Panc1 (cell line): ENCODE results near the gene SLC25A34. TPM values are rescaled to one million over a fixed set of nuclear protein-coding genes. Genes with fewer than 3 reads are reported as not detected.

Experiments
- ATAC-seq: fragments of 200-7000 bp; cut with Tn5 transposase; 2 replicates; pipeline ENCODE4 v1.9.1; 2020; ENCODE audit warnings: mild to moderate bottlenecking, moderate library complexity
- BruUV-seq: library from RNA; stranded (reverse); fragments of 400-500 nt; replicated peaks from 2 replicates; lab custom pipeline; 2021; lab: Mats Ljungman, UMichigan
- CTCF ChIA-PET: fragments of 300-600 bp; sonication (Branson Sonifier 250); formaldehyde crosslinking; loops from one replicate; lab custom pipeline; 2022; ENCODE audit warnings: antibody characterized with exemption; lab: Charles Lee
- POLR2A ChIA-PET: fragments of 300-600 bp; sonication (Branson Sonifier 250); formaldehyde crosslinking; loops from one replicate; lab custom pipeline; 2022; ENCODE audit warnings: antibody characterized with exemption; lab: Charles Lee
- DNase-seq: peaks from one replicate; pipeline ENCODE4 v3.0.0-alpha.2; 2010; ENCODE audit warnings: low read depth, low spot score
- H3K27ac ChIP-seq: 2 replicates; pipeline ENCODE4 v1.5.1; 2011; ENCODE audit warnings: mild to moderate bottlenecking, low read length, inconsistent platforms
- H3K27me3 ChIP-seq: fragments of 200-500 bp; sonication (Bioruptor generic); 2 replicates; pipeline ENCODE4 v1.6.0; 2014; ENCODE audit warnings: low read length, inconsistent platforms; ENCODE audit not compliant: control insufficient read depth, insufficient read depth
- H3K36me3 ChIP-seq: fragments of 200-500 bp; sonication (Bioruptor generic); 2 replicates; pipeline ENCODE4 v1.5.1; 2014; ENCODE audit warnings: inconsistent platforms, mild to moderate bottlenecking, low read length, moderate library complexity; ENCODE audit not compliant: control insufficient read depth, insufficient read depth
- H3K4me1 ChIP-seq: 2 replicates; pipeline ENCODE4 v1.5.1; 2011; ENCODE audit warnings: inconsistent platforms, mild to moderate bottlenecking, low read length, moderate library complexity; ENCODE audit not compliant: control insufficient read depth, insufficient read depth
- H3K4me3 ChIP-seq, 2 experiments: 2 replicates each; pipeline ENCODE4 v1.5.1; 2011 to 2012; ENCODE audit warnings: low read depth in 2 of 2, low read length in 2 of 2, mild to moderate bottlenecking in 2 of 2, inconsistent platforms in 1 of 2, moderate library complexity in 1 of 2
- H3K9me3 ChIP-seq: fragments of 200-500 bp; sonication (Bioruptor generic); 2 replicates; pipeline ENCODE4 v1.5.1; 2014; ENCODE audit warnings: low read depth, mild to moderate bottlenecking, inconsistent platforms, low read length, moderate library complexity; ENCODE audit not compliant: control insufficient read depth, insufficient read depth
- POLR2AphosphoS5 ChIP-seq: IDR thresholded peaks from 2 replicates; pipeline ENCODE4 v1.6.1; 2012; ENCODE audit warnings: mild to moderate bottlenecking, low read depth, low read length, moderate library complexity
- SIN3A ChIP-seq: IDR thresholded peaks from 2 replicates; pipeline ENCODE4 v1.6.1; 2012; ENCODE audit warnings: low read depth, mild to moderate bottlenecking, low read length, moderate library complexity, borderline replicate concordance; ENCODE audit not compliant: insufficient read depth
- TCF7L2 ChIP-seq: IDR thresholded peaks from 2 replicates; pipeline ENCODE4 v1.6.1; 2011; ENCODE audit warnings: mild to moderate bottlenecking, low read depth, low read length, inconsistent platforms
- in situ Hi-C: cut with HindIII; loops from 2 replicates; pipeline ENCODE4 v1.10.0; 2016; ENCODE audit warnings: low sequenced_read_pairs, low pct_unique_long_range_greater_than_20kb
- intact Hi-C: fragments of 100-400 bp; cut with micrococcal nuclease; formaldehyde crosslinking; loops from one replicate; pipeline ENCODE4 v1.10.0; 2022; ENCODE audit not compliant: unreplicated experiment
- total RNA-seq: library from RNA; stranded (reverse); gene quantifications from one replicate; pipeline ENCODE4 v1.2.1, GENCODE V29; 2021; ENCODE audit not compliant: unreplicated experiment
- TF ChIP-seq, protein P1 (sequence below), 2 experiments: IDR thresholded peaks; 2 replicates each; pipeline ENCODE4 v1.6.1; 2011 to 2012; ENCODE audit warnings: low read depth in 2 of 2, control low read depth in 1 of 2, low read length in 1 of 2, mild to moderate bottlenecking in 1 of 2, moderate library complexity in 1 of 2; ENCODE audit not compliant: insufficient read depth in 1 of 2
- TF ChIP-seq, protein P2 (sequence below): fragments of 450-650 bp; IDR thresholded peaks from 2 replicates; pipeline ENCODE4 v1.5.1; 2017; ENCODE audit warnings: mild to moderate bottlenecking

SLC25A34 gene
- total RNA-seq, 1 experiment from 2014 or later, result 0.64 TPM

DNA sequence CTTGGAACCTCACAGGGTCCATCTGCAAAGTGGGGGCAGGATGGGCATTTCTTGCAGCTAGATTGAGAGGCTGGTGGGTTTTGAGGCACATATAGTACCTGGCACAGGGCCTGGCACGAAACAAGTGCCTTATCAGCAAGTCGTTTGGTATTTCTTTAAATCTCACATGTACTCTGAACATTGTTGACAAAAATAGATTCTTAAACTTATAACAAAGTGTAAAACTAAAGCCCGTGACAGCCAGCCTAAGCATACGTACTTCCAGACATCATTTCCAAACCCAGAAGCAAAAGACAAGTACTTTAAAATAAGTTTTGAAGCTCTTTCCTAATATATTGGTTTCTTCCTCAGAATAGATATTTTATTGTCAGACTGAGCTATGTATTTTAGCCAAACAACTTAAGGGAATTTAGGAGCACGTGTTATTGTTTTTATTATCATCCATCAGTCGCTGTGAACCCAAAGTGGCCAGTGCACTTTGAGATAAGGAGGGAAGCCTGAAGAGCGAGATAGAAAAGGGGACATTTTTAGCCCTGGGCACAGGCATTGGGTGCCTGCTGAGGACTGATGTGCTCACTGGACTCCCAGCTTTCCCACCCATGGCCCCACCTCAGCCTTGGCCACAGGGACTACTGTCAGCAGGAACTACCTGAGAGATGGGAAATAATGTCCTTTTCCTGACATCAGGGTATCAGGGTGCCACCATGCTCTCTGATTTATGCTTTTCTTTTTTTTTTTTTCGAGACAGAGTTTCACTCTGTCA lies 25.5 kb downstream of the SLC25A34 start:
- Histone ChIP-seq H3K27ac (no peak overlapping the region), H3K36me3 (no peaks in the 10 kb centered on the region), H3K9me3 (no peaks in the 10 kb centered on the region), H3K4me1 (peaks cover 23% of the 10 kb centered on the region), H3K27me3 (no peaks in the 10 kb centered on the region), H3K4me3 (no peak overlapping the region)
- DNase-seq (no peak), ATAC-seq (no peak)
- POLR2A ChIA-PET, result no interaction called here
- no peak for TF ChIP-seq POLR2AphosphoS5
- TF ChIP-seq, protein P1, sequence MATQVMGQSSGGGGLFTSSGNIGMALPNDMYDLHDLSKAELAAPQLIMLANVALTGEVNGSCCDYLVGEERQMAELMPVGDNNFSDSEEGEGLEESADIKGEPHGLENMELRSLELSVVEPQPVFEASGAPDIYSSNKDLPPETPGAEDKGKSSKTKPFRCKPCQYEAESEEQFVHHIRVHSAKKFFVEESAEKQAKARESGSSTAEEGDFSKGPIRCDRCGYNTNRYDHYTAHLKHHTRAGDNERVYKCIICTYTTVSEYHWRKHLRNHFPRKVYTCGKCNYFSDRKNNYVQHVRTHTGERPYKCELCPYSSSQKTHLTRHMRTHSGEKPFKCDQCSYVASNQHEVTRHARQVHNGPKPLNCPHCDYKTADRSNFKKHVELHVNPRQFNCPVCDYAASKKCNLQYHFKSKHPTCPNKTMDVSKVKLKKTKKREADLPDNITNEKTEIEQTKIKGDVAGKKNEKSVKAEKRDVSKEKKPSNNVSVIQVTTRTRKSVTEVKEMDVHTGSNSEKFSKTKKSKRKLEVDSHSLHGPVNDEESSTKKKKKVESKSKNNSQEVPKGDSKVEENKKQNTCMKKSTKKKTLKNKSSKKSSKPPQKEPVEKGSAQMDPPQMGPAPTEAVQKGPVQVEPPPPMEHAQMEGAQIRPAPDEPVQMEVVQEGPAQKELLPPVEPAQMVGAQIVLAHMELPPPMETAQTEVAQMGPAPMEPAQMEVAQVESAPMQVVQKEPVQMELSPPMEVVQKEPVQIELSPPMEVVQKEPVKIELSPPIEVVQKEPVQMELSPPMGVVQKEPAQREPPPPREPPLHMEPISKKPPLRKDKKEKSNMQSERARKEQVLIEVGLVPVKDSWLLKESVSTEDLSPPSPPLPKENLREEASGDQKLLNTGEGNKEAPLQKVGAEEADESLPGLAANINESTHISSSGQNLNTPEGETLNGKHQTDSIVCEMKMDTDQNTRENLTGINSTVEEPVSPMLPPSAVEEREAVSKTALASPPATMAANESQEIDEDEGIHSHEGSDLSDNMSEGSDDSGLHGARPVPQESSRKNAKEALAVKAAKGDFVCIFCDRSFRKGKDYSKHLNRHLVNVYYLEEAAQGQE (IDR thresholded peaks at IDR 0.05; ENCODE audit: insufficient read depth in 1 of 2, low read depth in 2 of 2, low read length in 1 of 2), result no peak
- in situ Hi-C loops (no loop called here), intact Hi-C loops (no loop called here)
- CTCF ChIA-PET, result interaction anchor here (0.9 kb wide), 1 partner anchor 174 kb away, joined by 4 read pairs; no protein-coding TSS in a partner anchor
- no TSS peak for BruUV-seq

DNA sequence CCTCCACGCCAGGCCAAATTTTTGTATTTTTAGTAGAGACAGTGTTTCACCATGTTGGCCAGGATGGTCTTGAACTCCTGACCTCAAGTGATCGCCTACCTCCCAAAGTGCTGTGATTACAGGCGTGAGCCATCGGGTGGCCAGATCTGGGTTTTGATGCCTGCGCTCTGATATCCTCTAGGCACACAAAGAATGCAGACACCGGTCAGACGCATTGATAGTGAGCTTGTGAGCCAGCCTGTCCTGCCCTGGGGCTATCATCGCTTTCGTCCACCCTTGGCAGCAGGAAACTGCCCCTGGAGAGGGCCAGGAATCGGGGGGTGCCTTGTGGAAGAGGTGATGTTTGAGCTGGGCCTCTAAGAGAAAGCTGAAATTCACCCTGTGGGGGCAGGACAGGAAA lies 26.5 kb downstream of the SLC25A34 start:
- Histone ChIP-seq H3K27ac (no peak overlapping the region), H3K4me3 (no peak overlapping the region), H3K27me3 (no peaks in the 10 kb centered on the region), H3K36me3 (no peaks in the 10 kb centered on the region), H3K4me1 (peaks cover 13% of the 10 kb centered on the region), H3K9me3 (no peaks in the 10 kb centered on the region)
- BruUV-seq, result no TSS peak
- TF ChIP-seq POLR2AphosphoS5 (no peak), TCF7L2 (no peak), SIN3A (no peak)
- TF ChIP-seq, protein P2, sequence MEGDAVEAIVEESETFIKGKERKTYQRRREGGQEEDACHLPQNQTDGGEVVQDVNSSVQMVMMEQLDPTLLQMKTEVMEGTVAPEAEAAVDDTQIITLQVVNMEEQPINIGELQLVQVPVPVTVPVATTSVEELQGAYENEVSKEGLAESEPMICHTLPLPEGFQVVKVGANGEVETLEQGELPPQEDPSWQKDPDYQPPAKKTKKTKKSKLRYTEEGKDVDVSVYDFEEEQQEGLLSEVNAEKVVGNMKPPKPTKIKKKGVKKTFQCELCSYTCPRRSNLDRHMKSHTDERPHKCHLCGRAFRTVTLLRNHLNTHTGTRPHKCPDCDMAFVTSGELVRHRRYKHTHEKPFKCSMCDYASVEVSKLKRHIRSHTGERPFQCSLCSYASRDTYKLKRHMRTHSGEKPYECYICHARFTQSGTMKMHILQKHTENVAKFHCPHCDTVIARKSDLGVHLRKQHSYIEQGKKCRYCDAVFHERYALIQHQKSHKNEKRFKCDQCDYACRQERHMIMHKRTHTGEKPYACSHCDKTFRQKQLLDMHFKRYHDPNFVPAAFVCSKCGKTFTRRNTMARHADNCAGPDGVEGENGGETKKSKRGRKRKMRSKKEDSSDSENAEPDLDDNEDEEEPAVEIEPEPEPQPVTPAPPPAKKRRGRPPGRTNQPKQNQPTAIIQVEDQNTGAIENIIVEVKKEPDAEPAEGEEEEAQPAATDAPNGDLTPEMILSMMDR, result no peak
- TF ChIP-seq, protein P1 (IDR thresholded peaks at IDR 0.05; ENCODE audit: insufficient read depth in 1 of 2, low read depth in 2 of 2, low read length in 1 of 2), result no peak
- ChIA-PET CTCF (interaction anchor here (0.9 kb wide), 1 partner anchor 175 kb away, joined by 4 read pairs; no protein-coding TSS in a partner anchor), POLR2A (interaction anchor here (0.6 kb wide), 2 partner anchors 206 to 214 kb away, joined by 3 read pairs; no protein-coding TSS in a partner anchor)
- ATAC-seq (no peak), DNase-seq (no peak)
- intact Hi-C loops, result no loop called here
- in situ Hi-C loops, result no loop called here
